ENCODE data around the gene GPR82.
"Not testable (repeated sequence)": the region's sequence is repeated elsewhere in the genome, so short reads cannot be mapped to it uniquely, and the experiment has no call there.

Gene GPR82

DNA sequence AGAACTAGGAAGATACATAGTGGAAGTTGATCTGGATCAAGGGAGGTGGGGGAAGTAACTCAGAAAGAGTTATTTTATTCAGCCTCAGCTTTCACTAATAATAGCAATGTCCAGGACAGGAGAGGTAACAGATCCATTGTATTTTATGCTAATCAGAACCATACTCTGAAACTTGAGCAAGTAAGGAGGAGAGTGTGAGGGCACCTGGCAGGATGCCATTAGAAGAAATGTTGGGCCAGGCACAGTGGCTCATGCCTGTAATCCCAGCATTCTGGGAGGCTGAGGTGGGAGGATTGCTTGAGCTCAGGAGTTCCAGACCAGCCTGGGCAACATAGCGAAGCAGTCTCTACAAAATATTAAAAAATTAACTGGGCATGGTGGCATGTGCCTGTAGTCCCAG lies 18.9 kb upstream of the GPR82 start:
- no peak overlapping the region for H3K4me3 ChIP-seq (ENCODE audit: low read length)
- H3K36me3 ChIP-seq (ENCODE audit: insufficient read depth, low read length), result no peaks in the 10 kb centered on the region
- no peaks in the 10 kb centered on the region for H3K9me3 ChIP-seq (ENCODE audit: low read length)
- no peak overlapping the region for H2AFZ ChIP-seq (ENCODE audit: low read depth, low read length)
- H3K27me3 ChIP-seq (ENCODE audit: insufficient read depth, low read length), result no peaks in the 10 kb centered on the region
- H3K4me1 ChIP-seq (ENCODE audit: insufficient read depth, low read length), result no peaks in the 10 kb centered on the region

DNA sequence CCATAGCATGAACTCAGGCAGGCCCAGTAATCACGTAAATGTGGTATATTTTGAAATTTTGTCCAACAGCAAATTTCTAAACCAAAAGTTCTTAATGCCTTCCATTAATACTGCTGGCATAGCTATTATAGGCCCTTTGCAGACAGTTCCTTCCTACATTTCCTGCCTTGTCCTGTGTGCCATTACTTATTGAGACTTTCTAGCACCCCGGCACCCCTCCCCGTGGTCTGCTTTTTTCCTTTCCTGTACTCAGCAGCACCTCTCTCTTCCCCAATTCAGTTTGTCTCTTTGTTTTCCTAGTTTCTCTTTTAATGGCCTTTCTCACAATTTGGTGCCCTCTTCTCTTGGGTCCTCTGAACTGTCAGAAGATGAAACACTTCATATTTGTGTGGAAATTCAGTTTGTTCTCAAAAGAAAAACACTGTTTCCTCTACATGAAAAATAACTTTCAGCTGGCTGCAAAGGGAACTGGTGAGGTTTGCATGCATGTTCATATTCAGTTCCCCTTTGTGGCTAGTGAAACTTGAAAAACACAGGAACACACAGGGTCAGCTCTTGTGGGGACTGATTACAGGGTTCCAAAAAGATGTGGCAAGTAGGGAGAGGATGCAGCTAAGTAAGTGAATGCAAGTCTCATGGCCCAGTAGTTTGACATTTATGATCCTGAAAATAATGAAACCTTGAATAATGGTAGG lies 18.2 kb upstream of the GPR82 start:
- Histone ChIP-seq H3K4me1 (ENCODE audit: insufficient read depth, low read length) (no peaks in the 10 kb centered on the region), H3K4me3 (ENCODE audit: low read length) (no peak overlapping the region), H3K27me3 (ENCODE audit: insufficient read depth, low read length) (no peaks in the 10 kb centered on the region), H3K36me3 (ENCODE audit: insufficient read depth, low read length) (no peaks in the 10 kb centered on the region), H3K9me3 (ENCODE audit: low read length) (no peaks in the 10 kb centered on the region), H2AFZ (ENCODE audit: low read depth, low read length) (no peak overlapping the region)

DNA sequence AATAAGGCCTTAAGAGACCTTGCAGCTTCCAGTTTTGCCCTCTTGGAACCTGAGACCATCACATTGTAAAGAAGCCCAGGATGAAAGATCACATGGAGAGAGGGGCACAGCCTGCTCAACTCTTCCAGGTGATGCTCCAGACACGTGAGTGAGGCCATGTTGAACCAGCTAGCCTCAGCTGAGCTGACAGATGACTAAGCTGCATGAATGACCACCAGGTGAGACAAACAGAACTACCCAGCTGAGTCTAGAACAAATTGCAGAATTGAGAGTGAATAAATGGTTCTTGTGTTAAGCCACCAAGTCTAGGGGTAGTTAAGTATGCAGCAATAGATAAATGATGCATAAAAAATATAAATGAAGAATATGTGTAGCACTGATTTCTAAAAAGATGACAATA lies 16.8 kb upstream of the GPR82 start:
- H3K36me3 ChIP-seq (ENCODE audit: insufficient read depth, low read length), result no peaks in the 10 kb centered on the region
- H2AFZ ChIP-seq (ENCODE audit: low read depth, low read length), result no peak overlapping the region
- H3K9me3 ChIP-seq (ENCODE audit: low read length), result no peaks in the 10 kb centered on the region
- no peak overlapping the region for H3K4me3 ChIP-seq (ENCODE audit: low read length)
- no peaks in the 10 kb centered on the region for H3K27me3 ChIP-seq (ENCODE audit: insufficient read depth, low read length)
- H3K4me1 ChIP-seq (ENCODE audit: insufficient read depth, low read length), result no peaks in the 10 kb centered on the region

DNA sequence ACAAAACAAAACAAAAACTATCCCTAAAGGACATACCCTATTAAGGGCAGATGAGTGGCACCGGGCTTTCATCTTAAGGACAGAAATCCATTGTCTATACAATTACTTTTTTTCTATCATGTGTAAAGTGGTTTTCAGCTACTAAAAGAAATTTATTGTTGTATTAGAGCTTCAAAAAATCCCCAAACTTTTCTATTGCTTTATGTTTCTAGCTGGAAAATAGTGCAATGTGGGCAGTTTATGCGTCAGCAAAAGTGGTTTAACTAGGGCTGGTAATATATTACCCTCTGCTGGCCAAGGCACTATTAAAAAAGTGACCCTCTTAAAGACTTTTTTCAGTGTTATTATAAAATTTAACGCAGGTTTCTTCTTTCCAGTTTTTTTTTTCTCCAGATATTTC lies 15.5 kb upstream of the GPR82 start:
- H3K36me3 ChIP-seq (ENCODE audit: insufficient read depth, low read length), result no peaks in the 10 kb centered on the region
- no peak overlapping the region for H2AFZ ChIP-seq (ENCODE audit: low read depth, low read length)
- no peaks in the 10 kb centered on the region for H3K27me3 ChIP-seq (ENCODE audit: insufficient read depth, low read length)
- no peaks in the 10 kb centered on the region for H3K4me1 ChIP-seq (ENCODE audit: insufficient read depth, low read length)
- no peak overlapping the region for H3K4me3 ChIP-seq (ENCODE audit: low read length)
- H3K9me3 ChIP-seq (ENCODE audit: low read length), result no peaks in the 10 kb centered on the region

DNA sequence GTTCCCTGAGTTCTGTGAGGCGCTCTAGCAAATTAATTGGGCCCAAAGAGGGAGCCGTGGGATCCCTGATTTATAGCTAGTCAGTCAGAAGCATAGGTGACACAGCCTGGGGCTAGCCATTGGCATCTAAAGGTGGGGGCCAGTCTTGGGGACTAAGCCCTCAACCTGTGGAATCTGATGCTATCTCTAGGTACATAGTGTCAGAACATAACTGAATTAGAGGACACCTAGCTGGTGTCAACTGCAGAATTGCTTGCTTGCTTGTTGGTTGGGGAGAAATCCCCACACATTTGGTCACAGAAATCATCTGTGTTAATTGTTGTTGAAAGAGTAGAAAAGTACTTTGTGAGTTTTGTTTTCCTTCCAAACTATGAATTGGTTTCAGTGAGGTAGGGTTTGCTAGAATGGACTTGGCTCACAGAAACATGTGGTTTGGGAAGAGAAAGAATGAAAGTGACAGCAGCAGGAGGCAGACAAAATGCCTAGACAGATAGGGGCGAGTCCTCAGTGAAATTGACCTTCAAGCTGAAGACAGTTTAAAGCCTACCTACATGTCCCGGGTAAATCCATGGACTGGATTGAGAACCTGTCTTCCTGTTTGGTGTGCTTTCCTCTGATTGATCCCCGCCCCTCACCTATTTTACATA lies 12.8 kb upstream of the GPR82 start:
- Histone ChIP-seq H3K27me3 (ENCODE audit: insufficient read depth, low read length) (no peaks in the 10 kb centered on the region), H2AFZ (ENCODE audit: low read depth, low read length) (no peak overlapping the region), H3K4me1 (ENCODE audit: insufficient read depth, low read length) (no peaks in the 10 kb centered on the region), H3K9me3 (ENCODE audit: low read length) (no peaks in the 10 kb centered on the region), H3K4me3 (ENCODE audit: low read length) (no peak overlapping the region), H3K36me3 (ENCODE audit: insufficient read depth, low read length) (no peaks in the 10 kb centered on the region)

DNA sequence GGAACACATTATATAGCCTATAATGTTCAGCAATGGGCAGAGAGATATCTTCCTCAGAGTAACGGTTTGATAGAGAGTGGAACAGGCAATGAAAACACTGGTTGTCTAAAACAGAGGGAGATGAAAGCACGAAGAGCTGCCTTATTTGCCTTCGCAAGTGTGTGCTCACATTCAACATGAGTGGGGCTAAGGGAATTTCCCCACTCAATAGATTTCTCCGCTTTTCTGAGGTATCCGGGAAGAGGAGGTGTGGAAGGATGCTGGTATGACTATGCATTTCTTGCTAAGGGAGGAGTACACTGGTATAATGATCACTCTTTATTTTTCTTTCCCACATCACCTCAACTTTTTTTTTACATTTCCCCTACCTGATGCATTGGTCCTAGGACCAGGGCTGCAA lies 7.8 kb upstream of the GPR82 start:
- Histone ChIP-seq H3K9me3 (ENCODE audit: low read length) (peaks cover 6% of the 10 kb centered on the region), H3K4me3 (ENCODE audit: low read length) (no peak overlapping the region), H3K27me3 (ENCODE audit: insufficient read depth, low read length) (no peaks in the 10 kb centered on the region), H3K4me1 (ENCODE audit: insufficient read depth, low read length) (peaks cover 12% of the 10 kb centered on the region), H3K36me3 (ENCODE audit: insufficient read depth, low read length) (no peaks in the 10 kb centered on the region), H2AFZ (ENCODE audit: low read depth, low read length) (no peak overlapping the region)

DNA sequence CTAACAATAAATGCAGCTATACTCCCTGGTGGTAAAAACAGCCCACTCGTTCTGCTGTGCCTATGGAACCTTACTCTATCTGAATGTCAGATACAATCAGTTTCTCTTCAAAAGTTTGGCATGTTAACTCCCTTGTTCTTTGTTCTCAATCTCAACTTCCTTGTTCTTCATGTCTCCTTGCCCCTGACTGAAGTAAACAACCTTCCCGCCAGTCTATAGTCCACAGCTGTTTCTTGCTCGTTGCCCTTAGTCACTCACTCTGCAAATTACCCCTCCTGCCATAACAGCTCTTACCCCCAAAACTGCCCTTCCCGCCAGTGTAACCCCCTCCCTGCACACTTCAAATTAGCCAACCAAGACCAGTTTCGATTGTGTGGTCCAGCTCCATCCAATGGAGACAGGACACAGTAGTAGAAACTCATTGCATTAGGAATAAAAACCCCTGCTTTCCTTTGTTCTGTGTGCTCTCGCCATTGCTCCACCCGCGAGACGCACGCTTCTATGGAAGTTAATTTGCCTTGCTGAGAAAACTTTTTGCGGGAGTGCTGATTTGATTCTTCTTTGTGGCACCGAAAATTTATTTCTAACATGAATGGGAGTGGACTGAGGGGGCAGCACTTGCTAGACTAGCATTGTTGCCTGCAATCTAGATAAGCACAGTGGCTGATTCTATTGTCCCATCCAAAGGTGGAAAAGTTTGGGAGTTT lies 7.1 kb upstream of the GPR82 start:
- Histone ChIP-seq H2AFZ (ENCODE audit: low read depth, low read length) (no peak overlapping the region), H3K9me3 (ENCODE audit: low read length) (peaks cover 6% of the 10 kb centered on the region), H3K36me3 (ENCODE audit: insufficient read depth, low read length) (no peaks in the 10 kb centered on the region), H3K27me3 (ENCODE audit: insufficient read depth, low read length) (no peaks in the 10 kb centered on the region), H3K4me1 (ENCODE audit: insufficient read depth, low read length) (peaks cover 12% of the 10 kb centered on the region), H3K4me3 (ENCODE audit: low read length) (no peak overlapping the region)

DNA sequence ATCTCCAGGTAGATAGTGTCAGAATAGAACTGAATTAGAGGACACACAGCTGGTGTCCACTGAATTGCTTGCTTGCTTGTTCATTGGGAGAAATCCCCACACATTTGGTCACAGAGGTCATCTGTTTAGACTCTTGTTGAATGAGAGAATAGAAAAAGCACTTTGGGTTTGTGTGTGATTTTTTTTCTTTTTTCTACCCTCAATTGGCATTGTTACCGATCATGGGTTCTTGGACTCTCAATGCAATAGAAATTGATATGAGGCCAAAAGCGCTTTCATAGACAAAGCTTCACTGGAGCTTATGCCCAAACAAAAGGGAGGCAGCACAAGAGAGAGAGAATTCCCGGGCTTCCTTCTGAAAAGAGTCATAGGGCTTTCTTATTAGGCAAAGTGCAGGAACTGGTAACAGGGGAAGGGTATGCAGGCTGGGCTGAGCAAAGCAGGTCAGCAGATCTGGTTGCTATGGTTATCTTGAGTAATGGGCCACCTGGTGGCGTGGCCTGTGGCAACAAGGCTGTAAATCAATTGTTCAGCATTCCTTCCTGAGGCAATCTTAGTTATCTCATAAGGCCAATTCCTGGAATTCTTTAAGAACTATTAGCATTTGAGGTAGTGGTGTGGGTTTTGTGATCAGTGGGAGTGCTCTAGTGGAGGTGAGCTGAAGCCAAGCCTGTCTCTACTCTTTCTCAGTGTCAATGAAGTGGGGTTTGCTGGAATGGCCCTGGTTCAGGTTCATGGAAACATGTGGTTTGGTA lies 5.3 kb upstream of the GPR82 start:
- H3K4me3 ChIP-seq (ENCODE audit: low read length), result no peak overlapping the region
- H3K36me3 ChIP-seq (ENCODE audit: insufficient read depth, low read length), result no peaks in the 10 kb centered on the region
- peaks cover 12% of the 10 kb centered on the region for H3K4me1 ChIP-seq (ENCODE audit: insufficient read depth, low read length)
- H2AFZ ChIP-seq (ENCODE audit: low read depth, low read length), result no peak overlapping the region
- H3K9me3 ChIP-seq (ENCODE audit: low read length), result peaks cover 6% of the 10 kb centered on the region
- no peaks in the 10 kb centered on the region for H3K27me3 ChIP-seq (ENCODE audit: insufficient read depth, low read length)

DNA sequence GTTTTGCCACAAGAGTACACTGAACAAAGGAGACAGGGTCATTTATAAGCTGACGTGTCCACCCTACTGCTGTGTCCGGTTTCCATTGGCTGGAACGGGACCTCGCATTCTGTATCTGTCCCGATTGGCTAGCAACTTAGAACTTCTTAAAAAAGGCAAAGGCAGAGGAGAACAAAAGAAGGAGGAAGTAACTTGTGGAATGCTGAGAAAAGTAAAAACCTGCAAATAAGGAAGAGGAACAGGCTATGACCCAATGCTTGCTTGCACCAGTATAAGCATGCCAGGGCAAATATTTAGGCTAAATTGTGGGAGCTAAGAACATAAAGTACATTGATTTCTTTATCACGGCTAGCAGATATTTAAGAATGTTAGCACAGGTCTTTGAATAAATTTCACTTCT lies 4.4 kb upstream of the GPR82 start:
- H3K9me3 ChIP-seq (ENCODE audit: low read length); H3K36me3 ChIP-seq (ENCODE audit: insufficient read depth, low read length); H2AFZ ChIP-seq (ENCODE audit: low read depth, low read length); H3K4me3 ChIP-seq (ENCODE audit: low read length); H3K27me3 ChIP-seq (ENCODE audit: insufficient read depth, low read length): not testable (repeated sequence)
- H3K4me1 ChIP-seq (ENCODE audit: insufficient read depth, low read length), result peaks cover 12% of the 10 kb centered on the region

DNA sequence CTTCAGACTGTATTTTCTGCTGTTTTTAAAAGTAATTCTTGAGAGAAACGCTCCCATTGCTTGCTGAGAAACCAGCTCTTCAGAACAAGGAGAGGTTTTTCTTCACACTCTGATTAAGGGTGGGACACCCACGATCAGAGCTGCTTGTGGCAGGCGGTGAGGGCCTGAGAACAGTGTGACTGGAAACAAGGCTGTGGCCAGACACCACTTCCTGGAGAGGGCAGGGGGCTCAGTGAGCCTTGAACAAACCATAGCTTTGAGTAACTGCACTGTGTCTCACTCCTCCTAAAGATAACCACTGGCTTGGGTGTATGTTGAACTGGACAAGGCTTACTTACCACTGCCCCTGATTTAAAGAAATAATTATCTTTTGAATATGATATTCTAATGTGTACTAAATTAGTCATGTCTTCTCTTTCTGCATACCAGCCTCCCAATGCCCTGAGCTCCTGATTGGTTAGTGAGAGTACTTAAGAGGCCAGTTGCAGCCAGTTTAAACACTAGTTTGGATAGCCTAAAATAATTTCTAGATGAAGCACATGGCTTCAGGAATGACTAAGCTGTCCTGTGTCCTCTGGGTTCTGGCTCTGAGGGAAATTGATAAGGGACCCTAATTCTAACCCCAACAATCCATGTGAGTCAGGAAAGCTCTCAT lies 3.7 kb upstream of the GPR82 start:
- Histone ChIP-seq H3K36me3 (ENCODE audit: insufficient read depth, low read length) (no peaks in the 10 kb centered on the region), H3K9me3 (ENCODE audit: low read length) (peaks cover 6% of the 10 kb centered on the region), H3K27me3 (ENCODE audit: insufficient read depth, low read length) (no peaks in the 10 kb centered on the region), H3K4me1 (ENCODE audit: insufficient read depth, low read length) (peaks cover 12% of the 10 kb centered on the region), H3K4me3 (ENCODE audit: low read length) (no peak overlapping the region), H2AFZ (ENCODE audit: low read depth, low read length) (no peak overlapping the region)

DNA sequence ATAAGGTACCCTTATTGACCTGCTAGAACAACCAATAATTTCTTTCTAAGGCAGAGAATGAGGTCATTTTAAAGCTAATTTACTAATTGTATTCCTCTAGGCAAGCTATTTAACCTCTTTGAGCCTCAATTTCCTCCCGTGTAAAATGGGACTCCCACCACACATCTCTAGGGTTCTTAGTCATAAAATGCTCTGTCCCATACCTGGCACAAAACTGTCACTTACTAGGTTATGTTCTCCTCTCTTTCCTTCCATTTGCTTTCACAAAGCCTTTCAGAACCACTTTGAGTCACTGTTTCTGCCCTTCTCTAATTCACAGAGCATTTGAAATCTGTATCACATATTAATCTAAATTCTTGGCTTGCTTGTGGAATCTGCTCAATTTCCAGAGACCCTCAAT lies 2.4 kb upstream of the GPR82 start:
- H3K27me3 ChIP-seq (ENCODE audit: insufficient read depth, low read length), result no peaks in the 10 kb centered on the region
- H3K36me3 ChIP-seq (ENCODE audit: insufficient read depth, low read length), result no peaks in the 10 kb centered on the region

DNA sequence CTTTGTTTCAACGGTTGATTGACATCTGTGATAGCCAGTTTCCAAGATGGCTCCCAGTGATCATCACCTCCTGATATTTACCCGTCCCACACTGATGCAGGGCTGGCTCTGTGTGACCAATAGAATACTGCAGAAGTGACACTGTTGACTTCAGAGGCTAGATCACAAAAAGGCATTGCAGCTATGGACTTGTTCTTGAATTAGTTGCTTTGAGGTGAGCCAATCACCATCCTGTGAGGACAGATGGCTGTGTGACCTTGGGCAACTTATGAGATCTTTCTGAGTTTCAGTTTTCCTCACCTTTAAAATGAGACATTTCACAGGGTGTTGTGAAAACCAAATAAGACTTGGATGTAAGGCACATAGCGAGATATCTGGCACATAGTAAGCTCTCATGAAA lies 1.8 kb upstream of the GPR82 start:
- Histone ChIP-seq H3K9me3 (ENCODE audit: low read length) (peaks cover 1% of the 10 kb centered on the region), H3K36me3 (ENCODE audit: insufficient read depth, low read length) (no peaks in the 10 kb centered on the region), H3K4me1 (ENCODE audit: insufficient read depth, low read length) (peaks cover 12% of the 10 kb centered on the region), H2AFZ (ENCODE audit: low read depth, low read length) (no peak overlapping the region), H3K4me3 (ENCODE audit: low read length) (no peak overlapping the region), H3K27me3 (ENCODE audit: insufficient read depth, low read length) (no peaks in the 10 kb centered on the region)

More for the DNA sequence above, 2.4 kb upstream of the GPR82 start:
- Histone ChIP-seq H3K9me3 (ENCODE audit: low read length) (peaks cover 6% of the 10 kb centered on the region), H2AFZ (ENCODE audit: low read depth, low read length) (no peak overlapping the region), H3K4me1 (ENCODE audit: insufficient read depth, low read length) (peaks cover 12% of the 10 kb centered on the region), H3K4me3 (ENCODE audit: low read length) (no peak overlapping the region)
